ENCODE measurements around the gene MSI2.

Gene MSI2

GRCh38 chr17:57645950-57646665 lies 389.8 kb downstream of the MSI2 start:
- TF ChIP-seq EZH2 (IDR thresholded peaks at IDR 0.05) = no peak
- TF ChIP-seq FOXP2 (optimal IDR thresholded peaks at IDR 0.05; ENCODE audit: control extremely low read depth, extremely low read length, insufficient read depth) = no peak
- no peak for TF ChIP-seq POLR2AphosphoS5 (IDR thresholded peaks at IDR 0.05; ENCODE audit: borderline replicate concordance, low read depth, low read length)
- H3K27ac ChIP-seq = no peak overlapping the region
- H3K36me3 ChIP-seq (ENCODE audit: insufficient read depth, low read length) = no peaks in the 10 kb centered on the region
- no peaks in the 10 kb centered on the region for H3K9me3 ChIP-seq (ENCODE audit: low read depth, low read length)
- H3K4me3 ChIP-seq = no peak overlapping the region
- H3K9ac ChIP-seq (ENCODE audit: insufficient read length) = no peak overlapping the region
- DNase-seq (ENCODE audit: low read depth, low spot score) = no peak

- H3K27ac ChIP-seq = no peak overlapping the region
- no peaks in the 10 kb centered on the region for H3K36me3 ChIP-seq (ENCODE audit: insufficient read depth, low read length)
Observed at GRCh38 chr17:57648720-57649119, 392.4 kb downstream of the MSI2 start.

GRCh38 chr17:57649191-57649590 lies 392.9 kb downstream of the MSI2 start:
- no peak for TF ChIP-seq FOXP2 (optimal IDR thresholded peaks at IDR 0.05; ENCODE audit: control extremely low read depth, extremely low read length, insufficient read depth)
- no peak for TF ChIP-seq EZH2 (IDR thresholded peaks at IDR 0.05)
- TF ChIP-seq POLR2AphosphoS5 (IDR thresholded peaks at IDR 0.05; ENCODE audit: borderline replicate concordance, low read depth, low read length) = no peak
- Histone ChIP-seq H3K4me3 (no peak overlapping the region), H3K27ac (no peak overlapping the region), H3K9me3 (ENCODE audit: low read depth, low read length) (no peaks in the 10 kb centered on the region), H3K36me3 (ENCODE audit: insufficient read depth, low read length) (no peaks in the 10 kb centered on the region), H3K9ac (ENCODE audit: insufficient read length) (no peak overlapping the region)
- DNase-seq (ENCODE audit: low read depth, low spot score) = no peak

More at GRCh38 chr17:57648720-57649119, 392.4 kb downstream of the MSI2 start:
- H3K4me3 ChIP-seq = no peak overlapping the region
- H3K9me3 ChIP-seq (ENCODE audit: low read depth, low read length) = no peaks in the 10 kb centered on the region
- H3K9ac ChIP-seq (ENCODE audit: insufficient read length) = no peak overlapping the region
- TF ChIP-seq POLR2AphosphoS5 (IDR thresholded peaks at IDR 0.05; ENCODE audit: borderline replicate concordance, low read depth, low read length) = no peak
- TF ChIP-seq EZH2 (IDR thresholded peaks at IDR 0.05) = no peak
- no peak for TF ChIP-seq FOXP2 (optimal IDR thresholded peaks at IDR 0.05; ENCODE audit: control extremely low read depth, extremely low read length, insufficient read depth)
- no peak for DNase-seq (ENCODE audit: low read depth, low spot score)

- no peaks in the 10 kb centered on the region for H3K36me3 ChIP-seq (ENCODE audit: insufficient read depth, low read length)
- no peak overlapping the region for H3K4me3 ChIP-seq
- H3K9ac ChIP-seq (ENCODE audit: insufficient read length) = no peak overlapping the region
- no peak for DNase-seq (ENCODE audit: low read depth, low spot score)
- H3K9me3 ChIP-seq (ENCODE audit: low read depth, low read length) = no peaks in the 10 kb centered on the region
- no peak overlapping the region for H3K27ac ChIP-seq
- TF ChIP-seq FOXP2 (optimal IDR thresholded peaks at IDR 0.05; ENCODE audit: control extremely low read depth, extremely low read length, insufficient read depth) (no peak), POLR2AphosphoS5 (IDR thresholded peaks at IDR 0.05; ENCODE audit: borderline replicate concordance, low read depth, low read length) (no peak), EZH2 (IDR thresholded peaks at IDR 0.05) (no peak)
Observed at GRCh38 chr17:57649731-57650484, 393.6 kb downstream of the MSI2 start.

- Histone ChIP-seq H3K27ac (no peak overlapping the region), H3K9ac (ENCODE audit: insufficient read length) (no peak overlapping the region), H3K9me3 (ENCODE audit: low read depth, low read length) (no peaks in the 10 kb centered on the region), H3K36me3 (ENCODE audit: insufficient read depth, low read length) (no peaks in the 10 kb centered on the region), H3K4me3 (no peak overlapping the region)
- DNase-seq (ENCODE audit: low read depth, low spot score) = no peak
- TF ChIP-seq FOXP2 (optimal IDR thresholded peaks at IDR 0.05; ENCODE audit: control extremely low read depth, extremely low read length, insufficient read depth) = no peak
- TF ChIP-seq EZH2 (IDR thresholded peaks at IDR 0.05) = no peak
Observed at GRCh38 chr17:57650548-57650947, 394.2 kb downstream of the MSI2 start.

- TF ChIP-seq POLR2AphosphoS5 (IDR thresholded peaks at IDR 0.05; ENCODE audit: borderline replicate concordance, low read depth, low read length) (no peak), EZH2 (IDR thresholded peaks at IDR 0.05) (no peak), FOXP2 (optimal IDR thresholded peaks at IDR 0.05; ENCODE audit: control extremely low read depth, extremely low read length, insufficient read depth) (no peak)
- Histone ChIP-seq H3K9me3 (ENCODE audit: low read depth, low read length) (no peaks in the 10 kb centered on the region), H3K27ac (no peak overlapping the region), H3K4me3 (no peak overlapping the region), H3K36me3 (ENCODE audit: insufficient read depth, low read length) (no peaks in the 10 kb centered on the region), H3K9ac (ENCODE audit: insufficient read length) (no peak overlapping the region)
- no peak for DNase-seq (ENCODE audit: low read depth, low spot score)
Observed at GRCh38 chr17:57651451-57651850, 395.1 kb downstream of the MSI2 start.

- no peaks in the 10 kb centered on the region for H3K36me3 ChIP-seq (ENCODE audit: insufficient read depth, low read length)
- DNase-seq (ENCODE audit: low read depth, low spot score) = no peak
- no peak overlapping the region for H3K27ac ChIP-seq
- TF ChIP-seq FOXP2 (optimal IDR thresholded peaks at IDR 0.05; ENCODE audit: control extremely low read depth, extremely low read length, insufficient read depth) (no peak), EZH2 (IDR thresholded peaks at IDR 0.05) (no peak), POLR2AphosphoS5 (IDR thresholded peaks at IDR 0.05; ENCODE audit: borderline replicate concordance, low read depth, low read length) (no peak)
- no peaks in the 10 kb centered on the region for H3K9me3 ChIP-seq (ENCODE audit: low read depth, low read length)
- H3K9ac ChIP-seq (ENCODE audit: insufficient read length) = no peak overlapping the region
- no peak overlapping the region for H3K4me3 ChIP-seq
Observed at GRCh38 chr17:57651996-57652395, 395.7 kb downstream of the MSI2 start.

GRCh38 chr17:57652811-57653210 lies 396.5 kb downstream of the MSI2 start:
- DNase-seq (ENCODE audit: low read depth, low spot score) = no peak
- TF ChIP-seq EZH2 (IDR thresholded peaks at IDR 0.05) (no peak), POLR2AphosphoS5 (IDR thresholded peaks at IDR 0.05; ENCODE audit: borderline replicate concordance, low read depth, low read length) (no peak), FOXP2 (optimal IDR thresholded peaks at IDR 0.05; ENCODE audit: control extremely low read depth, extremely low read length, insufficient read depth) (no peak)
- H3K36me3 ChIP-seq (ENCODE audit: insufficient read depth, low read length) = no peaks in the 10 kb centered on the region
- H3K27ac ChIP-seq = no peak overlapping the region
- H3K9ac ChIP-seq (ENCODE audit: insufficient read length) = no peak overlapping the region
- H3K9me3 ChIP-seq (ENCODE audit: low read depth, low read length) = no peaks in the 10 kb centered on the region
- no peak overlapping the region for H3K4me3 ChIP-seq

Data from SK-N-MC (cell line).